Subcutaneous adipose tissue (tissue), 4 donors: ENCODE measurements around the gene OLR1. TPM values are rescaled to one million over a fixed set of nuclear protein-coding genes. Genes with fewer than 3 reads are reported as not detected.

Experiments used
- CTCF ChIP-seq: fragments of 450-650 bp; IDR thresholded peaks from one replicate; pipeline ENCODE4 v1.5.1; 2016; ENCODE audit warnings: low read depth, mild to moderate bottlenecking, control low read depth, antibody characterized with exemption, moderate library complexity
- total RNA-seq, 4 donors: library from RNA; depleted of rRNA; stranded (reverse); fragments of >200 nt; gene quantifications; one replicate each; pipeline ENCODE4 v1.1.0, GENCODE V29; 2016

OLR1 gene
- total RNA-seq, 4 donors from 2014 or later = 0.88 to 8.7 (median 3.3) TPM; not detected in 1

DNA sequence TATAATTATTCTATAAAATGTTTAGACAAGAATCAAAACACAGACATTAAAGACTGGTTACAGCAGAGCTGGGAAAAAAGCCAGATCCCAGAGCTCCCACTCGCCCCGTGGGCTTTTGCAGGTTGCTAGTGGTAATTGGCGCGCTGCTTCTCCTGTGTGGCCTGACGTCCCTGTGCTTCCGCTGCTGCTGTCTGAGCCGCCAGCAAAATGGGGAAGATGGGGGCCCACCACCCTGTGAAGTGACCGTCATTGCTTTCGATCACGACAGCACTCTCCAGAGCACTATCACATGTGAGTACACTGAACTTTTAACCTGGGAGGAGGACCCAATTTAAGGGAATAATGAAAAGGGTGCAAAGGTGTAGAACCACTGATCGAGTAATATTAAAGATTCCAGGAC lies 14.4 kb upstream of the OLR1 start:
- no peak for TF ChIP-seq CTCF

DNA sequence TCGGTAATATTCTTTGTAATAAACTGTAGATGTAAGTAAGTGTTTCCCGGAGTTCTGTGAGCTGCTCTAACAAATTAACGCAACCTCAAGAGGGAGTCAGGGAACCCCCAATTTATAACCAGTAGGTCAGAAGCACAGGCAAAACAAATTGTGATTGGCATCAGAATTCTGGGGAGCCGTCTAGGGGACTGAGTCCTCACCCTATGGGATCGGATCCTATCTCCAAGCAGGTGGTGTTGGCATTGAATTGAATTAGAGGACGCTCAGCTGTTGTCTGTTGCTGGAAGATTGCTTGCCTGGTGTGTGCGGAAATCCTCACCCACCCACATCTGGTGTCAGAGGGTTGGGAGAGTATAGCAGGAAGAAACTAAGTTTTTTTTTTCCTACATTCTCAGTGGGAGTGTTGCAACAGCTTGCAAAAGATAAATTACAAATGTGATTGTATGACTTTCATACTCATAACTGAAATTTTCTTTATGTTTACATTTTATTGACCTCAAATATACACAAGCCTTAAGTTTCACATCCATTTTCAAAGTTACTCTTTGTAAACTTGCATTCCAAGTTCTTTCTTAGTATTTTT lies 12.4 kb upstream of the OLR1 start:
- no peak for TF ChIP-seq CTCF

GRCh38 chr12:10182354-10183049 lies 10.6 kb upstream of the OLR1 start:
- no peak for TF ChIP-seq CTCF

DNA sequence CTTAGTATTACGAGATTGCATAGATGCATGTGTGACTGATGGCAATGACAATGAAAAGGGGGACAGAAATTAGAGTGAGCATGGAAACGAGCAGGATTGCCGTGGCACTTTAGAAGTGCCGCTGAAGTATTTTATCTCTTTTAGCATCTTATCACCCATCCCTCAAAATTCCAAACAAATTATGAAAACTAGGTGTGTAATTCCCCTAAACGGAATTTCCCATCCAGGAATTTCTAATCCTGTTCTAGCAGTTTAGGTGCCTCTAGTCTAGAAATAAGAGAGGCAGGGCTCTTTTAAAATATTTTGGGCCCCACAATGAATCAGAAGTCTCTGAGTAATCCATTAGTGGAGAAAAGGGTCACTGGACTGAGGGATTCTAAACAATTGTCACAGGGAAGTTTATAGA lies 7.8 kb upstream of the OLR1 start:
- no peak for TF ChIP-seq CTCF

DNA sequence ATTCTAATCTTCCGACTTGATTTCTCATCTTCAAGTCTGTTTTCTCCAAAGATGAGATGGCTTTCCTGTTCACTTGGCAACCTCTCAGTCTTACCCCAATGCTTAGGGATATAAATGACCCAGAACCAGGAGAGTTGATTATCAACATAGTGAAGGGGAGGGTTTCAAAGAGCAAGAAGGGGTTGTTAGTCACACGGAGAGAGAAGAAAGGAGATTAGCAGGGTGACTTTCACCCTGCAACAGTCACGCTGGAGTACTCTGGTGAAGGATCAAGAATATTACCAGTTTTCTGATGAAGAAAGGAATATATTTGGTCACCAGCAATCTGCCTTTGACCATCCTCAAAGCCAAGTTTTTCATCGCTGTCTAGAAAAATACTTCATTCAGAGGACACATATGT lies 6.9 kb upstream of the OLR1 start, which contains the start of gene TMEM52B:
Gene TMEM52B (plus strand): TSS at position 212 of the 400 bp plus-strand sequence. CDS start 543 bp downstream, outside the sequence.
- TF ChIP-seq CTCF = no peak

DNA sequence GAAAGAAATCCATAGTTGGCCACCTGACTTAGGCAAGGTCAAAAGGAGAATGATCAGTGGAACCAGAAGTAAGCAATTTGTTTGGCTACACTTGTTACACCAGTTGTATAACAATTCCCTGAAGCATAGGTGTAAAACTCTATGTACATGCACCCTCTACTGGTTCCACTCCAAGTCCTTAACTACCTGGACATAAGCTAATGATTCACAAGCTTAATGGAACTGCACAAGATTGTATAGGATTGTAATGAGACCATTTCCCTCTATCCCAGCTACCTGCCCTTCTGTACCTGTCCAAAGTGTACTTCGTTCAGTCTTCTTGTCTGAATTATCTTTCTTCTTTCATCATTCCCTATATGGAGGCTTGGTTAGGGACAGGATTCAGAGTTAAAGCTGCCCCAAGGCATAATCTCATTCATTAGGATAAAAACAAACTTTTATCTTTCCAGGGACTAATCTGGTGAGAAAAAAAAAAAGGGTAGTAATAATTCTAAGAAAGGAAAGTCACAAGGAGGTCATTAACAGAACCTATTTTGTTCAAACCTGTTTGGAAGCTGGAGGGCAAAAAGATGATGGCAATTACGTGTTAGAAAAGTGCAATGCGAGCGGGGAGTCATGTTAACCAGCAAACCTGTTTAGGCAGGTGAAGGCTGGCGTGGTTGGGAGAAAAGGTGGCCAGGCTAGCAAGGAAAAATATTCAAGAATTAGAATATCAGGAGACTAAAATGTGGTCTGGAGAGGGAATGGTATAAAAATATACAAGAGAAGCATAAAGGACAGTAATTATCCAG lies 4.1 kb upstream of the OLR1 start:
- TF ChIP-seq CTCF = no peak

DNA sequence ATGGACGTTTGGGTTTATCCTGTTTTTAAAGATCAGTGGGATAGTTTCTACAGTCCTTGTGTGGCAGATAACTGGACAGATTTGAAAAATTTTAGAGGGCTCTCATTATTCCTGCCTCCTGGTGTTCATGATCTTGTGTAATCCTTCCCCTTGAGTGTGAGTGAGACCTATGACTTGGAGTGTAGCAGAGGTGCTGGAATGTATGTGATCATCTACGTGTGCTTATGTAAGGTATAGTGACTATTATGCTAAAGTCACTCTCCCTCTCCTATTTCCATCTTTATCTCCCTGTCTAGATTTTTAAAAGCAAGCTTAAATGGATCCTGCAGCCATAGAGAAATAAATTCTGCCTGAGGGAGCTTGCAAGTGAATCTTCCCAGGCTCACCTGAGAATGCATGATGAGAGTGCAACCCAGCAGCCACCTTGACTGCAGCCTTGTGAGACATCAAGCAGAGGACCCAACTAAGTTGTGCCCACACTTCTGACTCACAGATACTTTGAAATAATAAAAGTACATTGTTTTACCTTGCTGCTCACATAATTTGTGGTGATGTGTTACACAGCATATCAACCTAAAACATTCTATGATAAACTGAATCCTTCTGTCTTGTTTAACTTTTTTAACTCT lies 3.2 kb upstream of the OLR1 start:
- TF ChIP-seq CTCF = no peak
